ENCODE measurements around the gene WDR47. TPM values are rescaled to one million over a fixed set of nuclear protein-coding genes. Genes with fewer than 3 reads are reported as not detected.
A peak's percentile ranks its signal among the peaks of the same experiment; 100 is the strongest.

WDR47 gene
- polyA plus RNA-seq, 1 donor, result 8.9 TPM

DNA sequence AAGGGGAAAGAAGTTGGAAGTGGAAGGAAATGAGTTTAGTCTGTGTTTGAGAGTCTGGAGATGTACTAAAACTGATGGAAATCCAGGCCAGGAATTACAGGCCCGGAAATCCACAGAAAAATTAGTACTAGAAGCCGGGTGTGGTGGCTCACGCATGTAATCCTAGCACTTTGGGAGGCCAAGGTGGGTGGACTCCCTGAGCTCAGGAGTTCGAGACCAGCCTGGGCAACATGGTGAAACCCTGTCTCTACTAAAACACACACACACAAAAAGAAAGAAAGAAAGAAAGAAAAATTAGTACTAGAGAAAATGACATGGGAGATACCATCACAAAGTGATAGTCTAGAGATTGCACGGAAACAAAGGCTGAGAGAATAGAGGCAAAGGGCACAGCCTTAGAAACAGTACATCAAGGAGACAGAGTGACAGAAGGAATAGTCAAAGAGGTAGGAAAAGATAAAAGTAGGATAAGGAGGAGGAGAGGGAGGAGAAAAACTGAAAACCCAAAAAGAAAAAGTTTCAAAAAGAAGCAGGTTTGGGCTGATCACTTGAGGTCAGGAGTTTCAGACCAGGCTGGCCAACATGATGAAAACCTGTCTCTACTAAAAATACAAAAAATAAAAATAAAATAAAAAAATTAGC, 38.7 kb upstream of the WDR47 start:
- no peaks in the 10 kb centered on the region for H3K4me1 ChIP-seq (ENCODE audit: control insufficient read depth, insufficient read depth, low read length)
- no peak overlapping the region for H3K4me3 ChIP-seq (ENCODE audit: low read length)
- H3K9me3 ChIP-seq (ENCODE audit: control insufficient read depth, low read depth, low read length), result no peaks in the 10 kb centered on the region
- H3K27me3 ChIP-seq (ENCODE audit: control insufficient read depth, insufficient read depth, low read length), result no peaks in the 10 kb centered on the region
- no peaks in the 10 kb centered on the region for H3K36me3 ChIP-seq (ENCODE audit: control insufficient read depth, insufficient read depth, low read length)
- WGBS (ENCODE audit: insufficient coverage, low lambda C conversion rate), result 93% methylated on average over 3 of the region's 5 CpGs
- no peak overlapping the region for H3K27ac ChIP-seq (ENCODE audit: low read length)
- no peak for DNase-seq

DNA sequence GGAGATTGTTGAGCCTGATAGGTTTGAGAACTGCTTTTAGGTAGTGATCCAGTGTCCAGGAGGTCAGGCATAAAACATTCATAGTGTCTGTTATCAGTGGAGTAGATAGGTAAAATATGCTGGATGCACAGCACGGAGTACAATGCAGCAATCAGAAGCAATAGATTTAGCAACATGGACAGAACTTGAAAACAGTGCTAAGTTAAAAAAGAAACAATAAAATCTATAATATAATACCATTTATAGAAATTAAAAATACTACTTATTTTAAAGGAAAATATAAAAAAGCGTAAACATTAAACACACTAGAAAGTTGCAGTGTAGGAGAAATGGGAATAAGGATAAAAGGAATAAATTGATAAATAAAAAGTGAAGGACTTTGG, 37.3 kb upstream of the WDR47 start:
- Histone ChIP-seq H3K27me3 (ENCODE audit: control insufficient read depth, insufficient read depth, low read length) (no peaks in the 10 kb centered on the region), H3K9me3 (ENCODE audit: control insufficient read depth, low read depth, low read length) (no peaks in the 10 kb centered on the region), H3K36me3 (ENCODE audit: control insufficient read depth, insufficient read depth, low read length) (no peaks in the 10 kb centered on the region), H3K27ac (ENCODE audit: low read length) (no peak overlapping the region), H3K4me1 (ENCODE audit: control insufficient read depth, insufficient read depth, low read length) (peaks cover 6% of the 10 kb centered on the region), H3K4me3 (ENCODE audit: low read length) (no peak overlapping the region)
- WGBS (ENCODE audit: insufficient coverage, low lambda C conversion rate), result 100% methylated on average over 1 of the region's 2 CpGs
- DNase-seq, result no peak

DNA sequence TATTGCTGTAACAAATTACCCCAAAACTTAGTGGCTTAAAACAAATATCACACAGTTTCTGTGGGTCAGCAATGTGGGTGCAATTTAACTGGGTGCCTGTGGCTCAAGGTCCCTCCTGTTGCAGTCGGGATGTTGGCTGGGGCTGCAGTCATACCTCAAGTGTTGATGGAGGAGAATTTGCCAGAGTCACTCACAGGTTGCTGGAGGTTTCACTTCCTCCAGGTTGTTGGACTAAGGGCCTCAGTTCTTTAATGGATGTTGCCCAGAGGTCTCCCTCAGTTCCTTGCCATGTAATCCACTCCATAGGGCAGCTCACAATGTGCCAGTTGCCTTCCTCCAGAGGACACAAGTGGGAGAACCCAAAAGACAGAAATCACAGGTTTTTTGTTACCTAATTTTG, 36.4 kb upstream of the WDR47 start:
- Histone ChIP-seq H3K36me3 (ENCODE audit: control insufficient read depth, insufficient read depth, low read length) (peaks cover 3% of the 10 kb centered on the region), H3K27ac (ENCODE audit: low read length) (no peak overlapping the region), H3K9me3 (ENCODE audit: control insufficient read depth, low read depth, low read length) (peaks cover 6% of the 10 kb centered on the region), H3K4me1 (ENCODE audit: control insufficient read depth, insufficient read depth, low read length) (peaks cover 6% of the 10 kb centered on the region), H3K27me3 (ENCODE audit: control insufficient read depth, insufficient read depth, low read length) (no peaks in the 10 kb centered on the region), H3K4me3 (ENCODE audit: low read length) (no peak overlapping the region)
- DNase-seq, result no peak
- WGBS (ENCODE audit: insufficient coverage, low lambda C conversion rate), result no CpG with 5 or more reads among the region's 1 CpG

DNA sequence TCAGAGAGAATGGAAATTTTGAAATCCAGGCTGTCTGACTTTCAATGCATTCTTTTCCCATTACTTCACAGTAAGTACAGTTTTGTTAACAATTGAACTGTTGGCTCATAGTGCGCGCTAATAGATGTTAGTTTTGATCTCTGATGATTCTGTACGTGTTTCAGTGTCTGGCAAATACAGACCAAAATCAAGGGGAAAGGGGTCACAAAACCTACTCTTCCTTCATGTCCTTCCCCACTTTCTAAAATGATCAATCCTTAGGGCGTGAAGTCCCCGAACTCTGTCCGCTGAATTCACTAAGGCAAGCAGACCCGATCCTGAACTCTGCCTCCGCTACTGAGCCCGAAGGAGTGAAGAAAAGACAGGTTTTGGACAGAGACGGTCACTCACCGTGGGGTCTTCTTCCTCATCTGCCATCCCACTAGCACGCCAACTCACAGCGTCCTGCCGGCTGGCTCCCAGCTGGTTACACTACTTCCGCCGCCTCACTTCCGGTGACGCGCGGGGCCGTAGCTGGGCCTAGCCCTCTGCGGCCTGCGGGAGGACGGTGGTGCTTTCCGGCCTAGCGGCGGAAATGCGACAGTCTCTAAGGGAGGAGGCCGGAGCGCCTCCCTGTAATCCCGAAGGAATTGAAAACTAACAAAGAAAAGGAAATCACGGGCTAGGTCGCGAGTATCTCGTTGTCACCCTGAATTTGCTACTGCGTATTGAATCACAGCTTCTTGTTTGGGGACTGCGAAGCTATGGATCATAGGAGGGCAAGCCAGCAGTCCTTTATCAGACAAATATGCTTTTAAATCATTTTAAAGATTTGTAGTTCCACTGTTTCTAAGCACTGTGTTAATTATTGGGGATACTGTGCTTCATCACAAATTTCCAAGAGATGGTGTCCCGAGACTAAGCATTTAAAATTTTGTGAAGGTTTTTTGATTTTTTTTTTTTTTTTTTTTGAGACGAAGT, 33.9 kb upstream of the WDR47 start, which contains the start of gene TAF13:
TAF13 (minus strand) TSS at position 473 of the 960 bp plus-strand sequence; CDS start at position 417, 56 bp downstream.
- peaks cover 7% of the 10 kb centered on the region for H3K36me3 ChIP-seq (ENCODE audit: control insufficient read depth, insufficient read depth, low read length)
- peak; percentile 96 for DNase-seq
- WGBS (ENCODE audit: insufficient coverage, low lambda C conversion rate), result 0% methylated on average over 5 of the region's 39 CpGs

DNA sequence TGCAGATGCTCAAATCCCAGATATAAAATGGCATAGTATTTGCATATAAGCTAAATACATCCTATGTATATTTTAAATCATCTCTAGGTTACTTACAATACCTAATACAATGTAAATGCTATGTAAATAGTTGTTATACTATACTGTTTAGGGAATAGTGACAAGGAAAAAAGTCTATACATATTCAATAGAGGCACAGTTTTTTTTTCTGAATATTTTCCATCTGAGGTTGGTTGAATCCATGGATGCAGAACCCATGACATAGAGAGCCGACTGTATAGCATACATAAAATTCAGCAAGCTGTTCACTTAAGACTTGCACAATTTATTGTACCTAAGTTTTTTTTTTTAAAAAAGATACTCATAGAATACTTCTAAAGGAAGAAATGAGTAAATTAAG, 27.4 kb upstream of the WDR47 start:
- 100% methylated on average over 1 of the region's 1 CpG for WGBS (ENCODE audit: insufficient coverage, low lambda C conversion rate)
- Histone ChIP-seq H3K4me3 (ENCODE audit: low read length) (no peak overlapping the region), H3K27ac (ENCODE audit: low read length) (no peak overlapping the region), H3K36me3 (ENCODE audit: control insufficient read depth, insufficient read depth, low read length) (peaks cover 16% of the 10 kb centered on the region), H3K27me3 (ENCODE audit: control insufficient read depth, insufficient read depth, low read length) (no peaks in the 10 kb centered on the region), H3K9me3 (ENCODE audit: control insufficient read depth, low read depth, low read length) (peaks cover 6% of the 10 kb centered on the region), H3K4me1 (ENCODE audit: control insufficient read depth, insufficient read depth, low read length) (no peaks in the 10 kb centered on the region)
- DNase-seq, result no peak

More for the DNA sequence above, 33.9 kb upstream of the WDR47 start, which contains the start of gene TAF13:
- Histone ChIP-seq H3K27ac (ENCODE audit: low read length) (peak within 1 kb of the TSS; percentile 84), H3K4me1 (ENCODE audit: control insufficient read depth, insufficient read depth, low read length) (peaks cover 6% of the 10 kb centered on the region), H3K4me3 (ENCODE audit: low read length) (peak within 1 kb of the TSS; percentile 84), H3K9me3 (ENCODE audit: control insufficient read depth, low read depth, low read length) (peaks cover 6% of the 10 kb centered on the region), H3K27me3 (ENCODE audit: control insufficient read depth, insufficient read depth, low read length) (no peaks in the 10 kb centered on the region)

DNA sequence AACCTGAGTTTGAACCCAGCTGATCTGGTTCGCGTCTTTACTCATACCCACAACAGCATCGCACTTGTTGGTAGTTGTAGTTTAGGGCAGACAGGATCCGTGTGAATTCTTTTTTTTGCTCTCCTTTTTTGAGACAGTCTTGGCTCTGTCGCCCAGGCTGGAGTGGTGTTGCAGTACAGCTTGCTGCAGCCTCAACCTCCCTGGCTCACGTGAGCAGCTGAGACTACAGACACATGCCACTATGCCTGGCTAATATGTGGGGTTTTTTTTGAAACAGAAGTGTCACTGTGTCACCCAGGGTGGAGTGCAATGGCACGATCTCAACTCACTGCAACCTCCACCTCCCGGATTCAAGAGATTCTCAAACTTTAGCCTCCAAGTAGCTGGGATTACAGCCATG, 26.0 kb upstream of the WDR47 start:
- Histone ChIP-seq H3K27me3 (ENCODE audit: control insufficient read depth, insufficient read depth, low read length) (no peaks in the 10 kb centered on the region), H3K4me3 (ENCODE audit: low read length) (no peak overlapping the region), H3K36me3 (ENCODE audit: control insufficient read depth, insufficient read depth, low read length) (peaks cover 14% of the 10 kb centered on the region), H3K4me1 (ENCODE audit: control insufficient read depth, insufficient read depth, low read length) (no peaks in the 10 kb centered on the region), H3K27ac (ENCODE audit: low read length) (no peak overlapping the region), H3K9me3 (ENCODE audit: control insufficient read depth, low read depth, low read length) (no peaks in the 10 kb centered on the region)
- no peak for DNase-seq
- 70% methylated on average over 4 of the region's 8 CpGs for WGBS (ENCODE audit: insufficient coverage, low lambda C conversion rate)

DNA sequence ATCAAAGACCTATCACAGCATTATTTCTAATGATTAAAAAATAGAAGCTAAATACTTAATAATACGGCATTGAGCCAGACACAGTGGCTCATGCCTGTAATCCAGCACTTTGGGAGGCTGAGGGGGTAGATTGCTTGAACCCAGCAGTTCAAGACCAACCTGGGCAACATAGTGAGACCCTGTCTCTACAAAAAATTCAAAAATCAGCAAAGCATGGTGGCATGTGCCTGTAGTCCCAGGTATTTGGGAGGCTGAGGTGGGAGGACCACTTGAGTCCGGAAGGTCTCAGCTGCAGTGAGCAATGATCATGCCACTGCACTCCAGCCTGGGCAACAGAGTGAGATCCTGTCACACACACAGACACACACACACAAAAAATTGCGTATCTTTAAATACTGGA, 23.2 kb upstream of the WDR47 start:
- Histone ChIP-seq H3K36me3 (ENCODE audit: control insufficient read depth, insufficient read depth, low read length) (peaks cover 12% of the 10 kb centered on the region), H3K4me3 (ENCODE audit: low read length) (no peak overlapping the region), H3K9me3 (ENCODE audit: control insufficient read depth, low read depth, low read length) (no peaks in the 10 kb centered on the region), H3K4me1 (ENCODE audit: control insufficient read depth, insufficient read depth, low read length) (no peaks in the 10 kb centered on the region), H3K27ac (ENCODE audit: low read length) (no peak overlapping the region), H3K27me3 (ENCODE audit: control insufficient read depth, insufficient read depth, low read length) (no peaks in the 10 kb centered on the region)
- DNase-seq, result no peak
- no CpG with 5 or more reads among the region's 3 CpGs for WGBS (ENCODE audit: insufficient coverage, low lambda C conversion rate)

DNA sequence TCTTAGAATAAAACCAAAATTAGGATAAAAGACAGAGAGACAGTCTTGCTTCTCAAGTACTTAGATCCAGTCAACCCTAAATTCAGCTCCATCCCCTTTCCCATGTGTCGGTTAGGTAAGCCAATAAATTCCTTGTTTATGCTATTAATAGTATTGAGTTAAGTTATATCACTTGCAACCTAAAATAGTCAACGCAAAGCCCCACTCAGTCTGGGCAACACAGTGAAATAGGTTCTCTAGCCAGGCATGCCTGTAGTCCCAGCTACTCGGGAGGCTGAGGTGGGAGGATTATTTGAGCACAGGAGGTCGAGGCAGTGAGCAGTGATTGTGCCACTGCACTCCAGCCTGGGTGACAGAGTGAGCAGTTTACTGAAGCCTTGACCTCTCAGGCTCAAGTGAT, 19.3 kb upstream of the WDR47 start:
- Histone ChIP-seq H3K4me3 (ENCODE audit: low read length) (no peak overlapping the region), H3K9me3 (ENCODE audit: control insufficient read depth, low read depth, low read length) (no peaks in the 10 kb centered on the region), H3K27ac (ENCODE audit: low read length) (no peak overlapping the region), H3K27me3 (ENCODE audit: control insufficient read depth, insufficient read depth, low read length) (no peaks in the 10 kb centered on the region), H3K4me1 (ENCODE audit: control insufficient read depth, insufficient read depth, low read length) (no peaks in the 10 kb centered on the region), H3K36me3 (ENCODE audit: control insufficient read depth, insufficient read depth, low read length) (peaks cover 6% of the 10 kb centered on the region)
- WGBS (ENCODE audit: insufficient coverage, low lambda C conversion rate), result no CpG with 5 or more reads among the region's 4 CpGs
- no peak for DNase-seq

DNA sequence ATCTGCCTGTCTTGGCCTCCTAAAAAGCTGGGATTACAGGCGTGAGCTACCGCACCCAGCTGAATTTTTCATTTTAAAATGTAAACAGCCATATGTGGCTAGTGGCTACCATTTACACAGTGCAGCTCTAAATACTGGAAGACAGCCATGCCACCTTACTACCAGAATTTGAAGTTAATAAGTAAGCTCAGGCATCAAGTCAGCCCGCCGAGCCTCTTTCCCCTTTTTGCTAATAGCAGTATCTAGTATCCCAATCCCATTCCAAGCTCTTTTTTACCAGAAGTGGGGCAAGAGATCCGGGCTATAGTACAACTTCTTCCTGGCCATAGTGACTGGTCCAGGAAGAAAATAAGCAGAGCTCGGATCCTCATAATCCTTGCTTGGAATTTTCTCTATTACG, 18.8 kb upstream of the WDR47 start:
- 83% methylated on average over 1 of the region's 7 CpGs for WGBS (ENCODE audit: insufficient coverage, low lambda C conversion rate)
- no peaks in the 10 kb centered on the region for H3K9me3 ChIP-seq (ENCODE audit: control insufficient read depth, low read depth, low read length)
- no peak overlapping the region for H3K27ac ChIP-seq (ENCODE audit: low read length)
- H3K4me1 ChIP-seq (ENCODE audit: control insufficient read depth, insufficient read depth, low read length), result no peaks in the 10 kb centered on the region
- no peak overlapping the region for H3K4me3 ChIP-seq (ENCODE audit: low read length)
- H3K27me3 ChIP-seq (ENCODE audit: control insufficient read depth, insufficient read depth, low read length), result no peaks in the 10 kb centered on the region
- H3K36me3 ChIP-seq (ENCODE audit: control insufficient read depth, insufficient read depth, low read length), result peaks cover 5% of the 10 kb centered on the region
- no peak for DNase-seq

DNA sequence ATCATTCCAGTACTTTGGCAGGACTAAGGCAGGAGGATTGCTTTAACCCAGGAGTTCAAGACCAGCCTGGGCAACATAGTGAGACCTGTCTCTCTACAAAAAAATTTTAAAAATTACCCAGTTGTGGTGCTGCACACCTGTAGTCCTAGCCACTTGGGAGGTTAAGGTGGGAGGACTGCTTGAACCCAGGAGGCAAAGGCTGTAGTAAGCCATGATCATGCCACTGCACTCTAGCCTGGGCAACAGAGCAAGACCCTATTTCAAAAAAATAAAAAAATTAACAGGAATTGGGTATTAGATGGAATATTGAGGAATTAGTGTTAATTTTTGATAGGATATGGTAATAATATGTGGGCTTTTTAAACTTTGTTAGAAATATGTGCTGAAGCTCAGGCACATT, 17.1 kb upstream of the WDR47 start:
- DNase-seq, result no peak
- Histone ChIP-seq H3K27me3 (ENCODE audit: control insufficient read depth, insufficient read depth, low read length) (no peaks in the 10 kb centered on the region), H3K9me3 (ENCODE audit: control insufficient read depth, low read depth, low read length) (no peaks in the 10 kb centered on the region), H3K36me3 (ENCODE audit: control insufficient read depth, insufficient read depth, low read length) (peaks cover under 1% of the 10 kb centered on the region), H3K27ac (ENCODE audit: low read length) (no peak overlapping the region), H3K4me1 (ENCODE audit: control insufficient read depth, insufficient read depth, low read length) (no peaks in the 10 kb centered on the region), H3K4me3 (ENCODE audit: low read length) (no peak overlapping the region)

Measured in large intestine (tissue), 3 donors.